ENCODE results near the gene MKLN1. TPM values are rescaled to one million over a fixed set of nuclear protein-coding genes. Genes with fewer than 3 reads are reported as not detected.

Gene MKLN1
- total RNA-seq, 4 donors from 2014 or later, result 93.1 to 175 (median 102) TPM

DNA sequence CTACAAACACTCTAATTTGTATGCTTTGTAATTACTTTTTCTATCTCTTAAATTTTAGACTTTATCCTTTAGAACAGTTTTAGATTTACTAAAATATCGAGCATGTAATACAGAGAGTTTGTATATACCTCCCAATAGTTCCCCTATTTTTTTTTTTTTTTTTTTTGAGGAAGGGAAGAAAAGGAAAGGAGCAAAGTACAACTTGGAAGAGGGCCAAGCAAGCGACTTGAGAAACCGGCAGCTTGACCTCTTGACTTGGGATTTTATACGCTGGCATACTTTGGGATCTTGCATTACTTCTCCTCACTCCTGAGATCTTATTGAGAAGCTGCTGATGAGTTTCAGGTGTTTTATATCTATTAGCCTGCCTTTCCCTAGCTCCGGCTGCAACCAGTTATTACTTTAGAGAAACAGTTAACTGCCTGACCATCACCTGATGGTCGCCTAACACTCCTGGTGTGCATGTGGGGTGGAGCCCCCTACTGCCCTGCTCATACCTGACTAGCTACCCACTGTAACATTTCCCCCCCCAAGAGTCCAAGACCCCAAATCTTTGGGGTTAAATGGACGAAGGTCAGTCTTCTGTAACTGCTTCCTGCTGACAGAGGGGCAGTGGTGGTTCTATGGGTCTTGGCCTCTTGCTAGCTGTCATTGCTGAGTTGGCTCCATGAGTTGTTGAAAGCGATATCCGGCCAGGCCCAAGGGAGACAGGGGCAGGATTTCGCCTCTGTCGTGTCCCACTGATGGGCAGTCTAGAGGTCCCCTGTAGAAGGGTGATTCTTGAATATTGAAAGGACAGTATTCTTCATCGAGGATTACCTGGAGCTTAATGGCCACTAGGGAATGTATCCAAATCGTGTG is 28.5 kb downstream of the MKLN1 start:
- intact Hi-C loops (cut with DNase I), result no loop called here
- TF ChIP-seq POLR2A (IDR thresholded peaks at IDR 0.05), result no peak
- TF ChIP-seq, protein P1, sequence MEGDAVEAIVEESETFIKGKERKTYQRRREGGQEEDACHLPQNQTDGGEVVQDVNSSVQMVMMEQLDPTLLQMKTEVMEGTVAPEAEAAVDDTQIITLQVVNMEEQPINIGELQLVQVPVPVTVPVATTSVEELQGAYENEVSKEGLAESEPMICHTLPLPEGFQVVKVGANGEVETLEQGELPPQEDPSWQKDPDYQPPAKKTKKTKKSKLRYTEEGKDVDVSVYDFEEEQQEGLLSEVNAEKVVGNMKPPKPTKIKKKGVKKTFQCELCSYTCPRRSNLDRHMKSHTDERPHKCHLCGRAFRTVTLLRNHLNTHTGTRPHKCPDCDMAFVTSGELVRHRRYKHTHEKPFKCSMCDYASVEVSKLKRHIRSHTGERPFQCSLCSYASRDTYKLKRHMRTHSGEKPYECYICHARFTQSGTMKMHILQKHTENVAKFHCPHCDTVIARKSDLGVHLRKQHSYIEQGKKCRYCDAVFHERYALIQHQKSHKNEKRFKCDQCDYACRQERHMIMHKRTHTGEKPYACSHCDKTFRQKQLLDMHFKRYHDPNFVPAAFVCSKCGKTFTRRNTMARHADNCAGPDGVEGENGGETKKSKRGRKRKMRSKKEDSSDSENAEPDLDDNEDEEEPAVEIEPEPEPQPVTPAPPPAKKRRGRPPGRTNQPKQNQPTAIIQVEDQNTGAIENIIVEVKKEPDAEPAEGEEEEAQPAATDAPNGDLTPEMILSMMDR (IDR thresholded peaks at IDR 0.05), result no peak
- peaks cover 24 to 37% of the 10 kb centered on the region in 2 donors for H3K4me1 ChIP-seq

DNA sequence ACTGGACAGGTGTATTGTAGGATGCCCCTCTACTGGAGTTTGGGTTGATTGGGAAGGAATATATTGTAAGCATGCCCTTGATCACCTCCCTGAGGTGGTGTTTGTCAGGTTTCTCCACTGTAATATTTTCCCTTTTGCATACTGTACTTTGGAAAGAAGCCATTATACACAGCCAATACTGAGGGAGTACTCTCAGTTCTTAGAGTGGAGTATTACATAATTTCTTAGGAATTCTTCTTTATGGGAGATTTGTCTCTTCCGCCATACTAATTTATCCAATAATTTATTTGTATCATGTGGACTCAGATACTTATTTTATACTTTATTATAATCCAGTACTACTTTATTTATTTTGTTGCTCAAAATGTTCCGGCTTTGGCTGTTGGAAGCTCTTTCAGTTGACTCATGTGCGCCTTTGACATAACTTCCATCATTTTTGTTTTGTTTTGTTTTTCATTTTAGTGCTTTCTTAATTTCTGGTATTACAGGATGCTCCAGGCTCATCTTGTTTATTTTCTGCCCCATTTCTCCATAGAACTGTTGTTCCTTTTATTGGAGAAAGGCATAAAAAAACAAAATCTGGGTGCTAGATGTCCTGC is 29.7 kb downstream of the MKLN1 start:
- no peak overlapping the region for H3K27ac ChIP-seq
- intact Hi-C loops (cut with DNase I), result no loop called here

More for the DNA sequence above, 28.5 kb downstream of the MKLN1 start:
- peak; percentile 40 to 53 for DNase-seq
- 71 to 73% methylated on average over 13 of the region's 13 CpGs for WGBS, 2 donors
- no peak overlapping the region for H3K27ac ChIP-seq
- no peaks in the 10 kb centered on the region for H3K27me3 ChIP-seq
- no peak overlapping the region for H3K4me3 ChIP-seq (replicated peaks in 1 of 3)
- H3K9me3 ChIP-seq, result no peaks in the 10 kb centered on the region
- no peaks in the 10 kb centered on the region for H3K36me3 ChIP-seq

DNA sequence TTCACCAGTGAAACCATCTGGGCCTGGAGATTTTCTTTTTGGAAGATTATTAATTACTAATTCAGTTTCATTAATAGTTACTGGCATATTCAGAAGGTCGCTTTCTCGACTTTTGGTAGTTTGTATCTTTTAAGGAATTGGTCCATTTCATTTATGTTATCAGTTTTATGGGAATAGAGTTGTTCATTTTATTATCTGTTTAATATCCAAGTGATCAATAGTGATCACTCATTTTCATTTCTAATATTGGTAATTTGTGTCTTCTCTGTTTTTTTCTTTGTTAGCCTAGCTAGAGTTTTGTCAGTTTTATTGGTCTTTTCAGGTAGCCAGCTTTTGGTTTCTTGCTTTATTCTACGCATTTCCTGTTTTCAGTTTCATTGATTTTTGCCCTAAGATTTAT is 31.0 kb downstream of the MKLN1 start:
- Histone ChIP-seq H3K4me1 (peaks cover 40 to 50% of the 10 kb centered on the region in 2 donors), H3K9me3 (no peaks in the 10 kb centered on the region), H3K4me3 (replicated peaks in 1 of 3) (no peak overlapping the region), H3K36me3 (no peaks in the 10 kb centered on the region), H3K27ac (no peak overlapping the region), H3K27me3 (no peaks in the 10 kb centered on the region)
- intact Hi-C loops (cut with DNase I), result no loop called here
- WGBS, 2 donors, result 93 to 96% methylated on average over 3 of the region's 3 CpGs
- TF ChIP-seq, protein P1 (IDR thresholded peaks at IDR 0.05), result no peak
- no peak for TF ChIP-seq POLR2A (IDR thresholded peaks at IDR 0.05)
- no peak for DNase-seq

More for the DNA sequence above, 29.7 kb downstream of the MKLN1 start:
- no peak for DNase-seq
- H3K36me3 ChIP-seq, result no peaks in the 10 kb centered on the region
- peaks cover 33 to 41% of the 10 kb centered on the region in 2 donors for H3K4me1 ChIP-seq
- no peaks in the 10 kb centered on the region for H3K27me3 ChIP-seq
- no peak overlapping the region for H3K4me3 ChIP-seq (replicated peaks in 1 of 3)
- TF ChIP-seq, protein P1 (IDR thresholded peaks at IDR 0.05), result no peak
- no peak for TF ChIP-seq POLR2A (IDR thresholded peaks at IDR 0.05)
- H3K9me3 ChIP-seq, result no peaks in the 10 kb centered on the region
- 93 to 94% methylated on average over 3 of the region's 3 CpGs for WGBS, 2 donors

DNA sequence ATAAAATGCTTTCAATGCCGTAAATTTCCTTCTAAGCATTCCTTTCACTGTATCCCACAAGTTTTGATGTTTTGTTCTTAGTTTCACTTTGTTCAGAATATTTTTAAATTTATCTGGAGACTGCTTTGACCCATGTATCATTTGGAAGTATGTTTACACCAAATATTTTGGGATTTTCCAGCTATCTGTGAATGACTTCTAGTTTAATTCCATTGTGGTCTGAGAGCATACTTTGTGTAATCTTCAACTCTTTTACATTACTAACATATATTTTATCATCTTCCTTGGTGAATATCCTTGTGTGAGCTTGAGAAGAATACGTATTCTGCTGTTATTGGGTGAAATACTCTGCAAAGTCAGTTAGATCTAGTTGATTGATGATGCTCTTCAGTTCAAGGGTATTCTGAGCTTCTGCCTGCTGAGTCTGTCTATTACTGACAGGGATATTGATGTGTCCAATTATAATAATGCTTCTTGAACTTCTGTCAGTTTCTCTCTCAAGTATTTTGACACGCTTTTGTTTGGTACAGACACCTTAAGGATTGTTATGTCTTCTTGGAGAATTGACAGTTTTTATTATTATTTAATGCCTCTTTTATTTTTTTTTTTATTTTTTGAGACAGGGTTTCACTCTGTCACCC is 31.6 kb downstream of the MKLN1 start:
- intact Hi-C loops (cut with DNase I), result no loop called here
- no peak overlapping the region for H3K27ac ChIP-seq
- 88 to 91% methylated on average over 3 of the region's 3 CpGs for WGBS, 2 donors
- no peak overlapping the region for H3K4me3 ChIP-seq (replicated peaks in 1 of 3)
- DNase-seq, result no peak
- no peaks in the 10 kb centered on the region for H3K36me3 ChIP-seq
- no peaks in the 10 kb centered on the region for H3K27me3 ChIP-seq
- H3K9me3 ChIP-seq, result no peaks in the 10 kb centered on the region
- no peak for TF ChIP-seq POLR2A (IDR thresholded peaks at IDR 0.05)
- TF ChIP-seq, protein P1 (IDR thresholded peaks at IDR 0.05), result no peak
- peaks cover 46 to 49% of the 10 kb centered on the region in 2 donors for H3K4me1 ChIP-seq

Data from thyroid gland (tissue), 4 donors.